Neural cell (in vitro differentiated cells): ENCODE results near the gene ECE1. TPM values are rescaled to one million over a fixed set of nuclear protein-coding genes. Genes with fewer than 3 reads are reported as not detected.

Experiments
- H2AFZ ChIP-seq: fragments of 200-600, 300-800 bp; sonication (generic), shearing (Covaris generic); 2 replicates; pipeline ENCODE4 v1.6.0; 2014; ENCODE audit warnings: low read depth, mild to moderate bottlenecking, antibody characterized with exemption, low read length, moderate library complexity
- H3F3A ChIP-seq: fragments of 200-600 bp; shearing (Covaris generic); 2 replicates; pipeline ENCODE4 v1.6.1; 2016; ENCODE audit warnings: mild to moderate bottlenecking, moderate library complexity, mixed read lengths, antibody characterized with exemption, low read length; ENCODE audit not compliant: insufficient read depth, poor library complexity, severe bottlenecking
- H3K27ac ChIP-seq: fragments of 200-600, 300-800 bp; sonication (generic), shearing (Covaris generic); 2 replicates; pipeline ENCODE4 v1.5.1; 2014; ENCODE audit warnings: mild to moderate bottlenecking, low read length, moderate library complexity
- H3K27me3 ChIP-seq: fragments of 300-800, 200-600 bp; sonication (generic), shearing (Covaris generic); 2 replicates; pipeline ENCODE4 v1.6.0; 2014; ENCODE audit warnings: mild to moderate bottlenecking, low read depth, low read length, moderate library complexity; ENCODE audit not compliant: insufficient read depth
- H3K36me3 ChIP-seq: fragments of 300-800, 200-600 bp; sonication (generic), shearing (Covaris generic); 2 replicates; pipeline ENCODE4 v1.5.1; 2014; ENCODE audit warnings: mild to moderate bottlenecking, antibody characterized with exemption, low read length, moderate library complexity; ENCODE audit not compliant: insufficient read depth
- H3K4me2 ChIP-seq: fragments of 300-800, 200-600 bp; sonication (generic), shearing (Covaris generic); 2 replicates; pipeline ENCODE4 v1.6.0; 2014; ENCODE audit warnings: mild to moderate bottlenecking, low read length
- H3K4me3 ChIP-seq: fragments of 300-800, 200-600 bp; sonication (generic), shearing (Covaris generic); 2 replicates; pipeline ENCODE4 v1.5.1; 2014; ENCODE audit warnings: mild to moderate bottlenecking, low read length, moderate library complexity
- H3K79me2 ChIP-seq: fragments of 200-600 bp; shearing (Covaris generic); replicated peaks from 2 replicates; pipeline ENCODE4 v1.6.0; 2014; ENCODE audit warnings: mild to moderate bottlenecking, low read length, moderate library complexity; ENCODE audit not compliant: insufficient read depth
- H3K9ac ChIP-seq: fragments of 300-800, 200-600 bp; sonication (generic), shearing (Covaris generic); 2 replicates; pipeline ENCODE4 v1.6.1; 2016; ENCODE audit warnings: mild to moderate bottlenecking, low read length, mixed read lengths
- H3K9me2 ChIP-seq: fragments of 200-600 bp; shearing (Covaris generic); 2 replicates; pipeline ENCODE4 v1.6.1; 2016; ENCODE audit warnings: mild to moderate bottlenecking, low read length, mixed read lengths; ENCODE audit not compliant: insufficient read depth
- H3K9me3 ChIP-seq: fragments of 200-600, 300-800 bp; sonication (generic), shearing (Covaris generic); 2 replicates; pipeline ENCODE4 v1.6.1; 2016; ENCODE audit warnings: mild to moderate bottlenecking, mixed run types, low read length, moderate library complexity, mixed read lengths
- H4K20me1 ChIP-seq: fragments of 200-600 bp; shearing (Covaris generic); 2 replicates; pipeline ENCODE4 v1.6.1; 2016; ENCODE audit warnings: mild to moderate bottlenecking, mixed run types; ENCODE audit not compliant: insufficient read depth
- CTCF ChIP-seq: fragments of 450-650 bp; IDR thresholded peaks from 2 replicates; pipeline ENCODE4 v1.5.1; 2014; ENCODE audit warnings: antibody characterized with exemption, mild to moderate bottlenecking, moderate library complexity; ENCODE audit not compliant: poor library complexity, severe bottlenecking
- EP300 ChIP-seq: fragments of 450-650 bp; conservative IDR thresholded peaks from 2 replicates; pipeline ENCODE4 v1.6.1; 2014; ENCODE audit warnings: antibody characterized with exemption, mild to moderate bottlenecking, moderate library complexity; ENCODE audit not compliant: poor library complexity, severe bottlenecking
- EZH2 ChIP-seq: fragments of 200-600, 300-800 bp; shearing (Covaris generic), sonication (generic); IDR thresholded peaks from 2 replicates; pipeline ENCODE4 v1.6.1; 2014; ENCODE audit warnings: antibody characterized with exemption, low read length, borderline replicate concordance, mild to moderate bottlenecking; ENCODE audit not compliant: insufficient read depth, poor library complexity, severe bottlenecking
- MXI1 ChIP-seq: fragments of 450-650 bp; conservative IDR thresholded peaks from 2 replicates; pipeline ENCODE4 v1.6.1; 2014; ENCODE audit warnings: antibody characterized with exemption, mild to moderate bottlenecking; ENCODE audit not compliant: poor library complexity, severe bottlenecking
- POLR2AphosphoS5 ChIP-seq: IDR thresholded peaks from 2 replicates; pipeline ENCODE4 v1.6.1; 2012
- REST ChIP-seq: IDR thresholded peaks from 2 replicates; pipeline ENCODE4 v1.6.1; 2012; ENCODE audit warnings: borderline replicate concordance
- TAF1 ChIP-seq: IDR thresholded peaks from 2 replicates; pipeline ENCODE4 v1.6.1; 2012; ENCODE audit warnings: low read depth
- polyA plus RNA-seq: library from polyadenylated mRNA; depleted of rRNA; stranded (reverse); fragments of >200 nt; gene quantifications from 2 replicates; pipeline ENCODE4 v1.2.3, GENCODE V29; 2014

Gene ECE1
- polyA plus RNA-seq, 1 donor from 2014 or later = 7.8 TPM

GRCh38 chr1:21278860-21279845 lies 11.1 kb downstream of the ECE1 start:
- Histone ChIP-seq H3K79me2 (no peaks in the 10 kb centered on the region), H3K36me3 (no peaks in the 10 kb centered on the region), H3K27me3 (no peaks in the 10 kb centered on the region), H3K9ac (no peak overlapping the region), H3K9me2 (no peaks in the 10 kb centered on the region), H4K20me1 (no peaks in the 10 kb centered on the region), H3K4me3 (no peak overlapping the region), H3K27ac (no peak overlapping the region), H3K9me3 (no peaks in the 10 kb centered on the region), H3F3A (no peaks in the 10 kb centered on the region), H3K4me2 (no peak overlapping the region), H2AFZ (no peak overlapping the region)
- TF ChIP-seq REST = no peak
- TF ChIP-seq EZH2 = no peak
- TF ChIP-seq POLR2AphosphoS5 = no peak
- TF ChIP-seq MXI1 = no peak
- no peak for TF ChIP-seq CTCF
- TF ChIP-seq EP300 = no peak

- H3K4me3 ChIP-seq = no peak overlapping the region
- H3K27ac ChIP-seq = no peak overlapping the region
- H3K36me3 ChIP-seq = no peaks in the 10 kb centered on the region
- H3K79me2 ChIP-seq = no peaks in the 10 kb centered on the region
- H3K9me3 ChIP-seq = no peaks in the 10 kb centered on the region
- H3K4me2 ChIP-seq = no peak overlapping the region
- TF ChIP-seq TAF1 (no peak), EP300 (no peak), POLR2AphosphoS5 (no peak), EZH2 (no peak), CTCF (no peak), MXI1 (no peak)
- no peak overlapping the region for H3K9ac ChIP-seq
- H3F3A ChIP-seq = no peaks in the 10 kb centered on the region
- no peaks in the 10 kb centered on the region for H4K20me1 ChIP-seq
- H3K9me2 ChIP-seq = no peaks in the 10 kb centered on the region
- no peaks in the 10 kb centered on the region for H3K27me3 ChIP-seq
- H2AFZ ChIP-seq = no peak overlapping the region
These were observed 11.9 kb downstream of the ECE1 start for GRCh38 chr1:21278208-21278859.
